Mucosa of gallbladder (tissue), 1 donor: ENCODE data around the gene STAM. TPM values are rescaled to one million over a fixed set of nuclear protein-coding genes. Genes with fewer than 3 reads are reported as not detected.

Experiments
- total RNA-seq: library from RNA; stranded (reverse); gene quantifications from one replicate; pipeline ENCODE4 v1.2.1, GENCODE V29; 2021
- donor health status: DM: no; HTN: no; CAD: no.

The STAM gene
- total RNA-seq, 1 donor from 2014 or later: 20.1 TPM

Other genes with a start within 250 kb of the STAM start
- 0.92 TPM for gene ST8SIA6, start 189.6 kb upstream of the STAM start, total RNA-seq
- 17.0 TPM for gene HACD1, start 26.8 kb upstream of the STAM start, total RNA-seq
- 0.46 TPM for gene TMEM236, start 108.0 kb downstream of the STAM start, total RNA-seq
- 31.0 TPM for gene MRC1, start 165.2 kb downstream of the STAM start, total RNA-seq